A549 (cell line): ENCODE measurements around the gene ZNF420. TPM values are rescaled to one million over a fixed set of nuclear protein-coding genes. Genes with fewer than 3 reads are reported as not detected.

Experiments
- ATAC-seq, 2 experiments: fragments of 200-7000 bp in 1 of 2; fragments of >200 bp in 1 of 2; cut with Nextera tagmentation in 1 of 2; cut with Tn5 transposase in 1 of 2; 3 replicates each; pipeline versions ENCODE4 v1.8.0 to v1.9.1; 2018 to 2020; ENCODE audit warnings: mild to moderate bottlenecking in 1 of 2, moderate library complexity in 1 of 2
- CTCF ChIA-PET: fragments of 300-600 bp; sonication (Branson Sonifier 250); formaldehyde crosslinking; extraction: SDS; loops from one replicate; lab custom pipeline; 2021; ENCODE audit warnings: antibody characterized with exemption, inconsistent platforms; lab: Yijun Ruan, JAX
- POLR2A ChIA-PET: fragments of 350-600 bp; formaldehyde crosslinking; extraction: SDS; loops from one replicate; lab custom pipeline; 2021; ENCODE audit warnings: antibody characterized with exemption, inconsistent platforms; lab: Yijun Ruan, JAX
- DNase-seq, 2 experiments: peaks; one replicate each; pipeline versions ENCODE4 v3.0.0 to v3.0.0-alpha.2; 2011 to 2016; ENCODE audit warnings: low read depth in 1 of 2, low spot score in 1 of 2
- FAIRE-seq: peaks from 2 replicates; lab custom pipeline; 2011; peaks lifted over from hg19 to GRCh38; lab: Jason Lieb, UNC
- H3K27ac ChIP-seq, 2 experiments: fragments of >200 bp; sonication (Bioruptor Twin); formaldehyde crosslinking; 3 replicates each; pipeline ENCODE4 v1.5.1; 2016 to 2017
- H3K4me1 ChIP-seq: fragments of >200 bp; sonication (Bioruptor Twin); formaldehyde crosslinking; 3 replicates; pipeline ENCODE4 v1.6.1; 2016
- H3K4me2 ChIP-seq: fragments of >200 bp; sonication (Bioruptor Twin); formaldehyde crosslinking; 3 replicates; pipeline ENCODE4 v1.6.1; 2016
- H3K4me3 ChIP-seq: fragments of >200 bp; sonication (Bioruptor Twin); formaldehyde crosslinking; 3 replicates; pipeline ENCODE4 v1.5.1; 2016
- H3K9me3 ChIP-seq: fragments of >200 bp; sonication (Bioruptor Twin); formaldehyde crosslinking; 3 replicates; pipeline ENCODE4 v1.6.1; 2016
- BCL3 ChIP-seq: fragments of >200 bp; sonication (Bioruptor Twin); formaldehyde crosslinking; IDR thresholded peaks from 3 replicates; pipeline ENCODE4 v1.6.1; 2016
- CBX2 ChIP-seq: fragments of 200-600 bp; sonication (generic); IDR thresholded peaks from 2 replicates; pipeline ENCODE4 v1.6.1; 2016; ENCODE audit warnings: low read depth, mild to moderate bottlenecking, borderline replicate concordance
- CBX8 ChIP-seq: fragments of 200-600 bp; sonication (generic); IDR thresholded peaks from 2 replicates; pipeline ENCODE4 v1.6.1; 2016
- CEBPB ChIP-seq, 2 experiments: fragments of >200 bp in 1 of 2; sonication (Bioruptor Twin) in 1 of 2; formaldehyde crosslinking in 1 of 2; IDR thresholded peaks; 2 replicates each; pipeline ENCODE4 v1.6.1; 2012 to 2016
- EHF ChIP-seq: fragments of 250-450 bp; sonication (Bioruptor Pico); IDR thresholded peaks from 2 replicates; pipeline ENCODE4 v1.5.0; 2020; ENCODE audit warnings: mild to moderate bottlenecking
- EHMT2 ChIP-seq: fragments of 200-600 bp; sonication (generic); IDR thresholded peaks from 2 replicates; pipeline ENCODE4 v1.6.1; 2016; ENCODE audit warnings: antibody characterized with exemption, low read depth, mild to moderate bottlenecking, moderate library complexity
- EP300 ChIP-seq, 2 experiments: fragments of >200 bp; sonication (Bioruptor Twin); formaldehyde crosslinking; IDR thresholded peaks; 2 replicates in 1 of 2; 3 replicates in 1 of 2; pipeline ENCODE4 v1.6.1; 2016 to 2017
- ESRRA ChIP-seq: fragments of 150-350 bp; IDR thresholded peaks from 2 replicates; pipeline ENCODE4 v1.6.1; 2014; ENCODE audit warnings: mild to moderate bottlenecking, low read length, borderline replicate concordance
- HDAC2 ChIP-seq: fragments of 200-600 bp; sonication (generic); IDR thresholded peaks from 2 replicates; pipeline ENCODE4 v1.6.1; 2016
- HOXA7 ChIP-seq: fragments of 250-450 bp; sonication (Bioruptor Pico); IDR thresholded peaks from 2 replicates; pipeline ENCODE4 v1.5.0; 2020; ENCODE audit warnings: mild to moderate bottlenecking, moderate library complexity
- HOXB5 ChIP-seq: fragments of 250-450 bp; sonication (Bioruptor Pico); IDR thresholded peaks from 2 replicates; pipeline ENCODE4 v1.5.0; 2020; ENCODE audit warnings: mild to moderate bottlenecking, moderate library complexity
- JUN ChIP-seq, 2 experiments: fragments of >200 bp; sonication (Bioruptor Twin); formaldehyde crosslinking; IDR thresholded peaks; 2 replicates in 1 of 2; 3 replicates in 1 of 2; pipeline ENCODE4 v1.6.1; 2016 to 2017
- KDM1A ChIP-seq: fragments of 200-600 bp; sonication (generic); IDR thresholded peaks from 2 replicates; pipeline ENCODE4 v1.6.1; 2016; ENCODE audit warnings: low read depth, mild to moderate bottlenecking
- KDM5A ChIP-seq: fragments of 200-600 bp; sonication (generic); IDR thresholded peaks from 2 replicates; pipeline ENCODE4 v1.6.1; 2016; ENCODE audit warnings: antibody characterized with exemption, mild to moderate bottlenecking
- MYC ChIP-seq: IDR thresholded peaks from 2 replicates; pipeline ENCODE4 v1.6.1; 2012; ENCODE audit warnings: mild to moderate bottlenecking, inconsistent platforms, low read length, improper control_type of control experiment, borderline replicate concordance
- NFE2L2 ChIP-seq: fragments of 150-350 bp; conservative IDR thresholded peaks from 2 replicates; pipeline ENCODE4 v1.6.1; 2014; ENCODE audit warnings: low read length
- NPAS2 ChIP-seq: fragments of 250-450 bp; sonication (Bioruptor Pico); IDR thresholded peaks from 2 replicates; pipeline ENCODE4 v1.8.0; 2022; ENCODE audit warnings: mild to moderate bottlenecking, moderate library complexity, borderline replicate concordance
- PBX3 ChIP-seq: IDR thresholded peaks from 2 replicates; pipeline ENCODE4 v1.6.1; 2012
- POLR2AphosphoS2 ChIP-seq: conservative IDR thresholded peaks from 2 replicates; pipeline ENCODE4 v1.6.1; 2012; ENCODE audit warnings: low read length, improper control_type of control experiment, inconsistent platforms
- RAD21 ChIP-seq, 2 experiments: fragments of >200 bp in 1 of 2; sonication (Bioruptor Twin) in 1 of 2; formaldehyde crosslinking in 1 of 2; IDR thresholded peaks in 1 of 2; conservative IDR thresholded peaks in 1 of 2; 2 replicates in 1 of 2; 3 replicates in 1 of 2; pipeline ENCODE4 v1.6.1; 2012 to 2018; ENCODE audit warnings: inconsistent platforms in 1 of 2
- RARB ChIP-seq: fragments of 250-450 bp; sonication (Bioruptor Pico); IDR thresholded peaks from 2 replicates; pipeline ENCODE4 v1.8.0; 2021; ENCODE audit warnings: mild to moderate bottlenecking, moderate library complexity
- RCOR1 ChIP-seq: fragments of 150-350 bp; IDR thresholded peaks from 2 replicates; pipeline ENCODE4 v1.6.1; 2014; ENCODE audit warnings: antibody characterized with exemption, low read length, low read depth
- RFX5 ChIP-seq: fragments of 450-650 bp; IDR thresholded peaks from 2 replicates; pipeline ENCODE4 v1.7.1; 2014; ENCODE audit warnings: antibody characterized with exemption, mild to moderate bottlenecking, moderate library complexity
- RNF2 ChIP-seq: fragments of 200-600 bp; sonication (generic); IDR thresholded peaks from 2 replicates; pipeline ENCODE4 v1.6.1; 2016; ENCODE audit warnings: low read depth, mild to moderate bottlenecking, antibody characterized with exemption, moderate library complexity, borderline replicate concordance
- SMC3 ChIP-seq: fragments of >200 bp; sonication (Bioruptor Twin); formaldehyde crosslinking; IDR thresholded peaks from 3 replicates; pipeline ENCODE4 v1.6.1; 2018; ENCODE audit warnings: inconsistent platforms
- SREBF2 ChIP-seq: fragments of 450-650 bp; IDR thresholded peaks from 2 replicates; pipeline ENCODE4 v1.6.1; 2014; ENCODE audit warnings: mild to moderate bottlenecking, moderate library complexity
- WGBS: methylation state at CpG from one replicate; pipeline ENCODE4 v1.1.6; 2017; ENCODE audit errors: missing lambda C conversion rate; 5-methylcytosine and 5-hydroxymethylcytosine counted together
- polyA plus RNA-seq, 4 experiments: library from polyadenylated mRNA; depleted of rRNA in 3 of 4; stranded (reverse); fragments of >200 nt; fragmentation: RNase III in 1 of 4; extraction: RNeasy Plus Mini Kit Qiagen cat#74134 plus additional on column Dnase treatment in 1 of 4; gene quantifications; 2 replicates in 3 of 4; 3 replicates in 1 of 4; pipeline ENCODE4 v1.2.3, GENCODE V29; 2011 to 2017
- TF ChIP-seq, protein P1 (sequence below): fragments of >200 bp; sonication (Bioruptor Twin); formaldehyde crosslinking; IDR thresholded peaks from 2 replicates; pipeline ENCODE4 v1.6.1; 2016
- TF ChIP-seq, protein P2 (sequence below): fragments of 150-350 bp; IDR thresholded peaks from 2 replicates; pipeline ENCODE4 v1.6.1; 2014; ENCODE audit warnings: low read depth, mild to moderate bottlenecking, low read length

The ZNF420 gene
- polyA plus RNA-seq, 2 of the 4 experiments (the other 2 are of a cell fraction), result 5.9 to 8.6 TPM

- no peak for ATAC-seq
- TF ChIP-seq HOXB5 (CRISPR knock-in tag) (no peak), PBX3 (no peak), RARB (no peak), NPAS2 (CRISPR knock-in tag) (no peak), POLR2AphosphoS2 (no peak), KDM5A (no peak), EHMT2 (no peak), CEBPB (IDR thresholded peaks at IDR 0.05) (no peak), CBX2 (no peak), SMC3 (no peak), RAD21 (conservative IDR thresholded peaks at IDR 0.05 in 1 of 2, IDR thresholded peaks at IDR 0.05 in 1 of 2) (no peak), NFE2L2 (no peak), SREBF2 (no peak), BCL3 (no peak), RCOR1 (no peak), KDM1A (no peak)
- TF ChIP-seq, protein P1, sequence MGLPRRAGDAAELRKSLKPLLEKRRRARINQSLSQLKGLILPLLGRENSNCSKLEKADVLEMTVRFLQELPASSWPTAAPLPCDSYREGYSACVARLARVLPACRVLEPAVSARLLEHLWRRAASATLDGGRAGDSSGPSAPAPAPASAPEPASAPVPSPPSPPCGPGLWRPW, result no peak
- TF ChIP-seq, protein P2, sequence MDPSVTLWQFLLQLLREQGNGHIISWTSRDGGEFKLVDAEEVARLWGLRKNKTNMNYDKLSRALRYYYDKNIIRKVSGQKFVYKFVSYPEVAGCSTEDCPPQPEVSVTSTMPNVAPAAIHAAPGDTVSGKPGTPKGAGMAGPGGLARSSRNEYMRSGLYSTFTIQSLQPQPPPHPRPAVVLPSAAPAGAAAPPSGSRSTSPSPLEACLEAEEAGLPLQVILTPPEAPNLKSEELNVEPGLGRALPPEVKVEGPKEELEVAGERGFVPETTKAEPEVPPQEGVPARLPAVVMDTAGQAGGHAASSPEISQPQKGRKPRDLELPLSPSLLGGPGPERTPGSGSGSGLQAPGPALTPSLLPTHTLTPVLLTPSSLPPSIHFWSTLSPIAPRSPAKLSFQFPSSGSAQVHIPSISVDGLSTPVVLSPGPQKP, result no peak
- TF ChIP-seq, all 56 proteins: peak for 0
- Histone ChIP-seq H3K4me3 (peak overlapping the region; percentile 74), H3K27ac (no peak overlapping the region), H3K9me3 (peaks cover 90% of the 10 kb centered on the region), H3K4me1 (no peaks in the 10 kb centered on the region), H3K4me2 (peak overlapping the region; percentile 67)
- 77% methylated on average over 4 of the region's 4 CpGs for WGBS
- ChIA-PET CTCF (no interaction called here), POLR2A (no interaction called here)
- DNase-seq, result peak in 1 of 2 experiments; percentile 19
- peak; percentile 79 for FAIRE-seq
These were observed 1.0 kb downstream of the ZNF420 start for GRCh38 chr19:37079238-37079637.

- Histone ChIP-seq H3K9me3 (peaks cover 90% of the 10 kb centered on the region), H3K4me1 (no peaks in the 10 kb centered on the region), H3K4me3 (no peak overlapping the region), H3K27ac (no peak overlapping the region), H3K4me2 (no peak overlapping the region)
- POLR2A ChIA-PET, result no interaction called here
- DNase-seq (no peak), ATAC-seq (no peak), FAIRE-seq (no peak)
- CTCF ChIA-PET, result interaction anchor here (0.6 to 1.3 kb wide), 2 partner anchors 125 to 492 kb away, joined by 3 to 4 read pairs; no protein-coding TSS in a partner anchor
- TF ChIP-seq RFX5 (no peak), HDAC2 (no peak), PBX3 (no peak), EHF (no peak), RNF2 (no peak), CBX8 (no peak), RARB (no peak), HOXA7 (no peak), NPAS2 (CRISPR knock-in tag) (no peak), KDM5A (no peak), ESRRA (no peak), MYC (no peak), EP300 (IDR thresholded peaks at IDR 0.05) (no peak), BCL3 (no peak), POLR2AphosphoS2 (no peak), JUN (IDR thresholded peaks at IDR 0.05) (no peak)
- 68% methylated on average over 2 of the region's 2 CpGs for WGBS
These were observed 4.1 kb downstream of the ZNF420 start for GRCh38 chr19:37082307-37082706.
